ENCODE measurements around the gene METTL18. TPM values are rescaled to one million over a fixed set of nuclear protein-coding genes. Genes with fewer than 3 reads are reported as not detected.
"Not testable (repeated sequence)": the region's sequence is repeated elsewhere in the genome, so short reads cannot be mapped to it uniquely, and the experiment has no call there.

METTL18 gene
- total RNA-seq, 1 donor from 2014 or later, result 11.0 TPM

- peaks cover 31% of the 10 kb centered on the region for H3K36me3 Mint-ChIP-seq
- DNase-seq (ENCODE audit: extremely low spot score, unreplicated experiment), result no peak
Measured at GRCh38 chr1:169814265-169814664, 19.6 kb upstream of the METTL18 start.

GRCh38 chr1:169812131-169812530 lies 17.4 kb upstream of the METTL18 start:
- H3K9me3 Mint-ChIP-seq, result no peaks in the 10 kb centered on the region
- H3K36me3 Mint-ChIP-seq, result peaks cover 22% of the 10 kb centered on the region
- no peaks in the 10 kb centered on the region for H3K27me3 Mint-ChIP-seq
- no peak for TF ChIP-seq CTCF (conservative IDR thresholded peaks at IDR 0.05)
- no peak overlapping the region for H3K4me3 Mint-ChIP-seq
- no peak for DNase-seq (ENCODE audit: extremely low spot score, unreplicated experiment)
- H3K27ac Mint-ChIP-seq, result no peak overlapping the region
- H3K4me1 Mint-ChIP-seq (ENCODE audit: unreplicated experiment), result no peaks in the 10 kb centered on the region

More at GRCh38 chr1:169814265-169814664, 19.6 kb upstream of the METTL18 start:
- Mint-ChIP-seq H3K27me3 (no peaks in the 10 kb centered on the region), H3K9me3 (no peaks in the 10 kb centered on the region), H3K27ac (no peak overlapping the region), H3K4me3 (no peak overlapping the region), H3K4me1 (ENCODE audit: unreplicated experiment) (no peaks in the 10 kb centered on the region)
- TF ChIP-seq CTCF (conservative IDR thresholded peaks at IDR 0.05), result no peak

- H3K4me1 Mint-ChIP-seq (ENCODE audit: unreplicated experiment); H3K27ac Mint-ChIP-seq; DNase-seq (ENCODE audit: extremely low spot score, unreplicated experiment); H3K9me3 Mint-ChIP-seq; H3K4me3 Mint-ChIP-seq; H3K27me3 Mint-ChIP-seq: not testable (repeated sequence)
- H3K36me3 Mint-ChIP-seq, result peaks cover 20% of the 10 kb centered on the region
Measured at GRCh38 chr1:169811418-169812035, 16.8 kb upstream of the METTL18 start.

GRCh38 chr1:169809370-169810095 lies 14.8 kb upstream of the METTL18 start:
- H3K4me3 Mint-ChIP-seq, result no peak overlapping the region
- no peak for DNase-seq (ENCODE audit: extremely low spot score, unreplicated experiment)
- no peaks in the 10 kb centered on the region for H3K4me1 Mint-ChIP-seq (ENCODE audit: unreplicated experiment)
- peak; percentile 79 for TF ChIP-seq CTCF (conservative IDR thresholded peaks at IDR 0.05)
- no peak overlapping the region for H3K27ac Mint-ChIP-seq
- H3K9me3 Mint-ChIP-seq, result no peaks in the 10 kb centered on the region
- no peaks in the 10 kb centered on the region for H3K27me3 Mint-ChIP-seq
- peaks cover 12% of the 10 kb centered on the region for H3K36me3 Mint-ChIP-seq

GRCh38 chr1:169804941-169805340 lies 10.2 kb upstream of the METTL18 start:
- peaks cover 6% of the 10 kb centered on the region for H3K36me3 Mint-ChIP-seq
- H3K4me3 Mint-ChIP-seq, result no peak overlapping the region
- no peak for DNase-seq (ENCODE audit: extremely low spot score, unreplicated experiment)
- TF ChIP-seq CTCF (conservative IDR thresholded peaks at IDR 0.05), result no peak
- no peaks in the 10 kb centered on the region for H3K27me3 Mint-ChIP-seq
- H3K4me1 Mint-ChIP-seq (ENCODE audit: unreplicated experiment), result no peaks in the 10 kb centered on the region
- H3K9me3 Mint-ChIP-seq, result no peaks in the 10 kb centered on the region
- H3K27ac Mint-ChIP-seq, result no peak overlapping the region

GRCh38 chr1:169802888-169803287 lies 8.2 kb upstream of the METTL18 start:
- Mint-ChIP-seq H3K9me3 (no peaks in the 10 kb centered on the region), H3K27ac (no peak overlapping the region), H3K4me1 (ENCODE audit: unreplicated experiment) (no peaks in the 10 kb centered on the region), H3K4me3 (no peak overlapping the region), H3K36me3 (peaks cover 7% of the 10 kb centered on the region), H3K27me3 (no peaks in the 10 kb centered on the region)
- no peak for TF ChIP-seq CTCF (conservative IDR thresholded peaks at IDR 0.05)
- no peak for DNase-seq (ENCODE audit: extremely low spot score, unreplicated experiment)
